Ascending aorta (tissue), 2 donors: Measurements from ENCODE around the gene MYOZ2. TPM values are rescaled to one million over a fixed set of nuclear protein-coding genes. Genes with fewer than 3 reads are reported as not detected.
A peak's percentile ranks its signal among the peaks of the same experiment; 100 is the strongest.

ENCODE experiments used
- DNase-seq, 2 donors: peaks; one replicate each; pipeline ENCODE4 v3.0.0-alpha.2; 2019; ENCODE audit warnings: low spot score in 2 of 2
- H3K27ac ChIP-seq, 2 donors: fragments of 200-600 bp; sonication (generic); one replicate each; pipeline ENCODE4 v1.5.1; 2016 to 2017; ENCODE audit warnings: mild to moderate bottlenecking in 1 of 2
- H3K27me3 ChIP-seq: fragments of 200-600 bp; sonication (generic); one replicate; pipeline ENCODE4 v1.5.1; 2017
- H3K36me3 ChIP-seq, 2 donors: fragments of 200-600 bp; sonication (generic); one replicate each; pipeline ENCODE4 v1.5.1; 2016
- H3K4me1 ChIP-seq, 2 donors: fragments of 200-600 bp; sonication (generic); one replicate each; pipeline ENCODE4 v1.5.1; 2016 to 2017; ENCODE audit warnings: mild to moderate bottlenecking in 1 of 2
- H3K4me3 ChIP-seq, 2 donors: fragments of 200-600 bp; sonication (generic); one replicate each; pipeline ENCODE4 v1.5.1; 2016 to 2017; ENCODE audit warnings: mild to moderate bottlenecking in 1 of 2
- H3K9me3 ChIP-seq, 2 donors: fragments of 200-600 bp; sonication (generic); one replicate each; pipeline ENCODE4 v1.5.1; 2016
- intact Hi-C: fragments of 100-400 bp; cut with DNase I; formaldehyde crosslinking; loops from one replicate; pipeline ENCODE4 v1.15.1; 2023
- total RNA-seq: library from RNA; depleted of rRNA; stranded (reverse); fragments of >200 nt; gene quantifications from one replicate; pipeline ENCODE4 v1.1.0, GENCODE V29; 2016
- TF ChIP-seq, protein P1 (sequence below), 3 experiments: fragments of 200-600 bp in 2 of 3; fragments of 450-650 bp in 1 of 3; sonication (generic) in 2 of 3; IDR thresholded peaks; one replicate each; pipeline ENCODE4 v1.5.1; 2016 to 2019; ENCODE audit warnings: antibody characterized with exemption in 3 of 3, mild to moderate bottlenecking in 1 of 3, moderate library complexity in 1 of 3

The MYOZ2 gene
- total RNA-seq, 1 donor from 2014 or later = 3.5 TPM

GRCh38 chr4:119098306-119098705 lies 37.3 kb upstream of the MYOZ2 start:
- Histone ChIP-seq H3K27ac (no peak overlapping the region), H3K36me3 (no peaks in the 10 kb centered on the region), H3K4me3 (no peak overlapping the region), H3K9me3 (no peaks in the 10 kb centered on the region), H3K27me3 (no peaks in the 10 kb centered on the region), H3K4me1 (peaks cover 0 to 16% of the 10 kb centered on the region in 2 donors)
- no peak for DNase-seq
- intact Hi-C loops = no loop called here
- TF ChIP-seq, protein P1, sequence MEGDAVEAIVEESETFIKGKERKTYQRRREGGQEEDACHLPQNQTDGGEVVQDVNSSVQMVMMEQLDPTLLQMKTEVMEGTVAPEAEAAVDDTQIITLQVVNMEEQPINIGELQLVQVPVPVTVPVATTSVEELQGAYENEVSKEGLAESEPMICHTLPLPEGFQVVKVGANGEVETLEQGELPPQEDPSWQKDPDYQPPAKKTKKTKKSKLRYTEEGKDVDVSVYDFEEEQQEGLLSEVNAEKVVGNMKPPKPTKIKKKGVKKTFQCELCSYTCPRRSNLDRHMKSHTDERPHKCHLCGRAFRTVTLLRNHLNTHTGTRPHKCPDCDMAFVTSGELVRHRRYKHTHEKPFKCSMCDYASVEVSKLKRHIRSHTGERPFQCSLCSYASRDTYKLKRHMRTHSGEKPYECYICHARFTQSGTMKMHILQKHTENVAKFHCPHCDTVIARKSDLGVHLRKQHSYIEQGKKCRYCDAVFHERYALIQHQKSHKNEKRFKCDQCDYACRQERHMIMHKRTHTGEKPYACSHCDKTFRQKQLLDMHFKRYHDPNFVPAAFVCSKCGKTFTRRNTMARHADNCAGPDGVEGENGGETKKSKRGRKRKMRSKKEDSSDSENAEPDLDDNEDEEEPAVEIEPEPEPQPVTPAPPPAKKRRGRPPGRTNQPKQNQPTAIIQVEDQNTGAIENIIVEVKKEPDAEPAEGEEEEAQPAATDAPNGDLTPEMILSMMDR (IDR thresholded peaks at IDR 0.05) = no peak

DNA sequence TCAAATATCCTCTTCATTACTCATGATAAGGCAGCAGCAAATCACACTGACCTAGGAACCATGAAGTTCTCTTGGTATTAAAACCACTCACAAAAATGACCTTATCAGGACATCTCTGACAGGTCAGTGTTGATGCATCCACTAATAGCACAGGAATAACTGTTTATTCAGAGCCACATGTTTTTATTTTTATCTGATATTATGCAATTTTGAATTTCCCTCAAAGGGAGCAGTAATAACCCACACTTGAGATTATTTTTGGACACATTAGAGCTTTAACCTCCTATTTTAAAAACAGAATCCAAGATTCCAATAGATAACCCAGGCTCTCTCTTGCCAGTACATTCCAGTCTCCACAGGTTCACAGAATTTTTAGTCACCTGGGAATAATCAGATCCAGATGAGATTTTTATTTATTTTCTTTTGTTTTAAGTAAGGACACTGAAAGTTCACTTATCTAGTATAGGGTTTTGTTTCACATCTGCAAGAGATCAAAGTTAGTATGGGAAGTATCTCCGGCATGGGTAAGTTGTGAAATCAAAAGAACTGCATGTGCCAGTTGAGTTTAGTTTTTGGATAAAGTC lies 36.3 kb upstream of the MYOZ2 start:
- H3K36me3 ChIP-seq = no peaks in the 10 kb centered on the region
- no peak overlapping the region for H3K4me3 ChIP-seq
- intact Hi-C loops = no loop called here
- H3K9me3 ChIP-seq = no peaks in the 10 kb centered on the region
- no peak for DNase-seq
- H3K27me3 ChIP-seq = no peaks in the 10 kb centered on the region
- H3K27ac ChIP-seq = peak overlapping the region; percentile 21 to 58
- TF ChIP-seq, protein P1 (IDR thresholded peaks at IDR 0.05) = no peak
- peaks cover 0 to 23% of the 10 kb centered on the region in 2 donors for H3K4me1 ChIP-seq

DNA sequence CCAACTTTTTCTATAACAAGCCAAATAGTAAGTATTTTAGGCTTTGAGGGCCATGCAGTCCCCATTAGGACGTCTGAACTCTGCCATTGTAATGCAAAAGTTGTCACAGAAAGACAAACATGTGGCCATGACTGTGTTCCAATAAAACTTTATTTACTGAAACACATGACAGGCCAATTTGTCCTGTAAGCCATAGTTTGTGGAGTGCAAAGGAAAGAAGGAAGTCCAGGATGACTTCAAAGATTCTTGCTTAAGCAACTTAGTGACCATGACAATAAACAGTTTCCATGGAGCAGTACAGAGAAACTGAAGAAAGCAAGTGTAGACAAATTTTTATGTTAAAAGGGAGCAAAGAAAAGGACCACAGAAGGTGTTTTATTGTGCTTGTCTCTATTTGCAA lies 35.0 kb upstream of the MYOZ2 start:
- DNase-seq = no peak
- no peaks in the 10 kb centered on the region for H3K27me3 ChIP-seq
- no peaks in the 10 kb centered on the region for H3K36me3 ChIP-seq
- H3K9me3 ChIP-seq = no peaks in the 10 kb centered on the region
- peak overlapping the region in 1 of 2 donors; percentile 32 for H3K27ac ChIP-seq
- TF ChIP-seq, protein P1 (IDR thresholded peaks at IDR 0.05) = no peak
- intact Hi-C loops = loop anchor here (5.0 to 10.0 kb wide), 2 partner anchors 37 to 336 kb away; partner anchors contain the start of gene MYOZ2
- H3K4me3 ChIP-seq = no peak overlapping the region
- peaks cover 0 to 35% of the 10 kb centered on the region in 2 donors for H3K4me1 ChIP-seq

DNA sequence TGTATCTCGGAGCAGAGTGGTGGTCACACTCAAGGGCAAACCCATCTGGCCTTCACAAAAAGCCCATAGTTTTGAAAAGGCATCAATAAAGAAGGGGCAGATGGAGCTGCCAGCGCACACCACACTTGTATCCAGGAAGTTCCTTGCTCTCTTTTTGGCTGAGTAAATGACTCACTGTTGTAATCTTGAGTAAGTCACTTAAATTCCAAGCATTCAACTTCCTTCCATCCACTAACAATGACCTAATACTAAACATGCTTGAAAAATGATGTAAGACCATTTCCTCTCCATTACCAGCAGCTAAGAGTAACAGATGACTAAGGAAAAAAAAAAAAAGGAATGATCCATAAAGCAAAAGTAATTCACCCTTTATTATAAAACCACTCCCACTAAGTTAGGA lies 32.4 kb upstream of the MYOZ2 start:
- H3K36me3 ChIP-seq = no peaks in the 10 kb centered on the region
- TF ChIP-seq, protein P1 (IDR thresholded peaks at IDR 0.05) = no peak
- intact Hi-C loops = loop anchor here (2.0 to 10.0 kb wide), 4 partner anchors 34 to 338 kb away; partner anchors contain the start of gene MYOZ2
- H3K27ac ChIP-seq = peak overlapping the region; percentile 81
- peak in 1 of 2 donors; percentile 87 for DNase-seq
- H3K4me3 ChIP-seq = no peak overlapping the region
- H3K4me1 ChIP-seq = peaks cover 0 to 47% of the 10 kb centered on the region in 2 donors
- no peaks in the 10 kb centered on the region for H3K27me3 ChIP-seq
- H3K9me3 ChIP-seq = no peaks in the 10 kb centered on the region

GRCh38 chr4:119104644-119105273 lies 30.9 kb upstream of the MYOZ2 start:
- H3K4me1 ChIP-seq = peaks cover 0 to 38% of the 10 kb centered on the region in 2 donors
- intact Hi-C loops = loop anchor here (1.0 to 10.0 kb wide), 3 partner anchors 33 to 340 kb away; partner anchors contain the start of genes MYOZ2 and USP53
- H3K36me3 ChIP-seq = no peaks in the 10 kb centered on the region
- TF ChIP-seq, protein P1 (IDR thresholded peaks at IDR 0.05) = no peak
- no peak for DNase-seq
- peak overlapping the region; percentile 79 to 81 for H3K27ac ChIP-seq
- H3K4me3 ChIP-seq = no peak overlapping the region
- H3K27me3 ChIP-seq = no peaks in the 10 kb centered on the region
- H3K9me3 ChIP-seq = no peaks in the 10 kb centered on the region
